Measurements from ENCODE around the gene VPS16. TPM values are rescaled to one million over a fixed set of nuclear protein-coding genes. Genes with fewer than 3 reads are reported as not detected.

Gene VPS16
- total and polyA plus RNA-seq, 12 donors, result 13.0 to 44.7 (median 20.6) TPM

- no peak for DNase-seq
- Histone ChIP-seq H3K27ac (no peak overlapping the region), H3K9me3 (no peaks in the 10 kb centered on the region), H3K4me3 (no peak overlapping the region), H3K27me3 (no peaks in the 10 kb centered on the region), H3K36me3 (no peaks in the 10 kb centered on the region), H3K4me1 (peaks cover 0 to 35% (median 7%) of the 10 kb centered on the region in 9 donors)
- 81 to 83% methylated on average over 3 of the region's 3 CpGs for WGBS, 2 donors
- intact Hi-C loops (cut with DNase I), result no loop called here
- no peak for TF ChIP-seq CTCF (IDR thresholded peaks at IDR 0.05)
- ATAC-seq, result no peak
These were observed 43.4 kb downstream of the VPS16 start for GRCh38 chr20:2883726-2884637.

GRCh38 chr20:2887715-2888114, 47.2 kb downstream of the VPS16 start:
- 89 to 92% methylated on average over 3 of the region's 3 CpGs for WGBS, 2 donors
- ATAC-seq (no peak), DNase-seq (no peak)
- H3K27me3 ChIP-seq, result no peaks in the 10 kb centered on the region
- H3K4me1 ChIP-seq, result peaks cover 0 to 48% (median 11%) of the 10 kb centered on the region in 9 donors
- no peak for TF ChIP-seq CTCF (IDR thresholded peaks at IDR 0.05)
- intact Hi-C loops (cut with DNase I), result no loop called here
- H3K4me3 ChIP-seq, result no peak overlapping the region
- H3K36me3 ChIP-seq, result no peaks in the 10 kb centered on the region
- no peaks in the 10 kb centered on the region for H3K9me3 ChIP-seq
- H3K27ac ChIP-seq, result no peak overlapping the region

- Histone ChIP-seq H3K36me3 (no peaks in the 10 kb centered on the region), H3K27me3 (no peaks in the 10 kb centered on the region), H3K27ac (no peak overlapping the region), H3K9me3 (no peaks in the 10 kb centered on the region), H3K4me1 (peaks cover 0 to 48% (median 14%) of the 10 kb centered on the region in 9 donors), H3K4me3 (no peak overlapping the region)
- TF ChIP-seq CTCF (IDR thresholded peaks at IDR 0.05), result no peak
- DNase-seq (no peak), ATAC-seq (no peak)
- intact Hi-C loops (cut with DNase I), result no loop called here
- 95 to 99% methylated on average over 4 of the region's 4 CpGs for WGBS, 2 donors
These were observed 47.8 kb downstream of the VPS16 start for GRCh38 chr20:2888224-2888955.

GRCh38 chr20:2889209-2889608, 48.7 kb downstream of the VPS16 start:
- intact Hi-C loops (cut with DNase I), result no loop called here
- Histone ChIP-seq H3K4me3 (no peak overlapping the region), H3K9me3 (peaks cover 0 to 2% (median 0%) of the 10 kb centered on the region in 11 donors), H3K4me1 (peaks cover 0 to 42% (median 17%) of the 10 kb centered on the region in 9 donors), H3K27me3 (no peaks in the 10 kb centered on the region), H3K36me3 (no peaks in the 10 kb centered on the region), H3K27ac (no peak overlapping the region)
- no peak for TF ChIP-seq CTCF (IDR thresholded peaks at IDR 0.05)
- DNase-seq (no peak), ATAC-seq (no peak)
- WGBS, 2 donors, result 46 to 99% methylated on average over 1 of the region's 1 CpG

Measured in heart right ventricle (tissue), 16 donors.